GM19468 (cell line): Measurements from ENCODE around the gene CREG1.

Experiments used
- ATAC-seq: cut with Tn5 transposase; IDR thresholded peaks from one replicate; pipeline ENCODE4 v1.9.1; 2021; ENCODE audit warnings: mild to moderate bottlenecking, moderate library complexity, moderate number of reproducible peaks; ENCODE audit not compliant: unreplicated experiment; ENCODE audit errors: extremely low read depth

CREG1 gene

GRCh38 chr1:167511374-167511986, 42.1 kb downstream of the CREG1 start:
- ATAC-seq: no peak

GRCh38 chr1:167510881-167511280, 42.7 kb downstream of the CREG1 start:
- no peak for ATAC-seq

- ATAC-seq: no peak
These were observed 43.3 kb downstream of the CREG1 start for GRCh38 chr1:167510244-167510643.

GRCh38 chr1:167509587-167509986, 44.0 kb downstream of the CREG1 start:
- ATAC-seq: no peak

- ATAC-seq: no peak
These were observed 45.8 kb downstream of the CREG1 start for GRCh38 chr1:167507719-167508118.

- no peak for ATAC-seq
These were observed 49.1 kb downstream of the CREG1 start for GRCh38 chr1:167504467-167504827.

GRCh38 chr1:167503626-167504466, 49.7 kb downstream of the CREG1 start:
- no peak for ATAC-seq

GRCh38 chr1:167502719-167503462, 50.7 kb downstream of the CREG1 start:
- ATAC-seq: no peak

GRCh38 chr1:167502192-167502551, 51.4 kb downstream of the CREG1 start:
- ATAC-seq: no peak

- no peak for ATAC-seq
These were observed 51.9 kb downstream of the CREG1 start for GRCh38 chr1:167501515-167502191.

GRCh38 chr1:167500283-167500860, 53.2 kb downstream of the CREG1 start:
- no peak for ATAC-seq

- peak; percentile 95 for ATAC-seq
These were observed 53.9 kb downstream of the CREG1 start for GRCh38 chr1:167499664-167500101.

- no peak for ATAC-seq
These were observed 54.5 kb downstream of the CREG1 start for GRCh38 chr1:167499106-167499505.

- no peak for ATAC-seq
These were observed 56.6 kb downstream of the CREG1 start for GRCh38 chr1:167496797-167497619.

- ATAC-seq: no peak
These were observed 60.2 kb downstream of the CREG1 start for GRCh38 chr1:167493372-167493771.

GRCh38 chr1:167492481-167492910, 61.1 kb downstream of the CREG1 start:
- no peak for ATAC-seq

- ATAC-seq: no peak
These were observed 61.7 kb downstream of the CREG1 start for GRCh38 chr1:167491586-167492461.
